ENCODE results near the gene EXOC4. TPM values are rescaled to one million over a fixed set of nuclear protein-coding genes. Genes with fewer than 3 reads are reported as not detected.

Gene EXOC4
- total RNA-seq, 1 donor from 2014 or later: 84.0 TPM

- Histone ChIP-seq H3K4me3 (ENCODE audit: low read depth, low read length) (no peak overlapping the region), H3K27me3 (ENCODE audit: control insufficient read depth, insufficient read depth, low read length) (no peaks in the 10 kb centered on the region), H3K36me3 (ENCODE audit: control insufficient read depth, insufficient read depth, low read length) (no peaks in the 10 kb centered on the region)
- DNase-seq (ENCODE audit: low read depth) (no peak), FAIRE-seq (no peak)
- TF ChIP-seq CTCF (IDR thresholded peaks at IDR 0.05; ENCODE audit: insufficient read depth, low read length, severe bottlenecking): no peak
These were observed 4.0 kb upstream of the EXOC4 start for GRCh38 chr7:133248901-133249300.

GRCh38 chr7:133252506-133252857, 396 bp upstream of the EXOC4 start:
- FAIRE-seq (no peak), DNase-seq (ENCODE audit: low read depth) (no peak)
- H3K4me3 ChIP-seq (ENCODE audit: low read depth, low read length): no peak overlapping the region
- no peaks in the 10 kb centered on the region for H3K36me3 ChIP-seq (ENCODE audit: control insufficient read depth, insufficient read depth, low read length)
- no peaks in the 10 kb centered on the region for H3K27me3 ChIP-seq (ENCODE audit: control insufficient read depth, insufficient read depth, low read length)
- no peak for TF ChIP-seq CTCF (IDR thresholded peaks at IDR 0.05; ENCODE audit: insufficient read depth, low read length, severe bottlenecking)

GRCh38 chr7:133253519-133253875, 619 bp downstream of the EXOC4 start:
- Histone ChIP-seq H3K27me3 (ENCODE audit: control insufficient read depth, insufficient read depth, low read length) (no peaks in the 10 kb centered on the region), H3K36me3 (ENCODE audit: control insufficient read depth, insufficient read depth, low read length) (no peaks in the 10 kb centered on the region), H3K4me3 (ENCODE audit: low read depth, low read length) (peak overlapping the region; percentile 74)
- no peak for FAIRE-seq
- TF ChIP-seq CTCF (IDR thresholded peaks at IDR 0.05; ENCODE audit: insufficient read depth, low read length, severe bottlenecking): no peak
- DNase-seq (ENCODE audit: low read depth): no peak

GRCh38 chr7:133255486-133255885, 2.6 kb downstream of the EXOC4 start:
- DNase-seq (ENCODE audit: low read depth) (no peak), FAIRE-seq (no peak)
- no peaks in the 10 kb centered on the region for H3K36me3 ChIP-seq (ENCODE audit: control insufficient read depth, insufficient read depth, low read length)
- TF ChIP-seq CTCF (IDR thresholded peaks at IDR 0.05; ENCODE audit: insufficient read depth, low read length, severe bottlenecking): no peak
- no peaks in the 10 kb centered on the region for H3K27me3 ChIP-seq (ENCODE audit: control insufficient read depth, insufficient read depth, low read length)
- H3K4me3 ChIP-seq (ENCODE audit: low read depth, low read length): no peak overlapping the region

GRCh38 chr7:133258174-133258573, 5.3 kb downstream of the EXOC4 start:
- TF ChIP-seq CTCF (IDR thresholded peaks at IDR 0.05; ENCODE audit: insufficient read depth, low read length, severe bottlenecking): no peak
- H3K4me3 ChIP-seq (ENCODE audit: low read depth, low read length): no peak overlapping the region
- H3K36me3 ChIP-seq (ENCODE audit: control insufficient read depth, insufficient read depth, low read length): no peaks in the 10 kb centered on the region
- FAIRE-seq (no peak), DNase-seq (ENCODE audit: low read depth) (no peak)
- no peaks in the 10 kb centered on the region for H3K27me3 ChIP-seq (ENCODE audit: control insufficient read depth, insufficient read depth, low read length)

- DNase-seq (ENCODE audit: low read depth): no peak
These were observed 12.9 kb downstream of the EXOC4 start for GRCh38 chr7:133265821-133266220.

More at GRCh38 chr7:133265821-133266220, 12.9 kb downstream of the EXOC4 start:
- Histone ChIP-seq H3K27me3 (ENCODE audit: control insufficient read depth, insufficient read depth, low read length) (no peaks in the 10 kb centered on the region), H3K36me3 (ENCODE audit: control insufficient read depth, insufficient read depth, low read length) (no peaks in the 10 kb centered on the region), H3K4me3 (ENCODE audit: low read depth, low read length) (no peak overlapping the region)
- FAIRE-seq: no peak
- no peak for TF ChIP-seq CTCF (IDR thresholded peaks at IDR 0.05; ENCODE audit: insufficient read depth, low read length, severe bottlenecking)
